HL-60/S4 treated with phorbol 12-myristate 13-acetate at 8.2 ng/mL for 4 days and 3 days (cell line): ENCODE data around the gene ASTN2.

Experiments
- in situ Hi-C: fragments of 300-500 bp; cut with MboI; formaldehyde crosslinking; loops from 2 replicates; pipeline ENCODE4 v1.15.0; 2022; ENCODE audit warnings: low sequenced_read_pairs

ASTN2 gene

GRCh38 chr9:116452227-116452626 lies 962.6 kb downstream of the ASTN2 start:
- in situ Hi-C loops, result no loop called here

DNA sequence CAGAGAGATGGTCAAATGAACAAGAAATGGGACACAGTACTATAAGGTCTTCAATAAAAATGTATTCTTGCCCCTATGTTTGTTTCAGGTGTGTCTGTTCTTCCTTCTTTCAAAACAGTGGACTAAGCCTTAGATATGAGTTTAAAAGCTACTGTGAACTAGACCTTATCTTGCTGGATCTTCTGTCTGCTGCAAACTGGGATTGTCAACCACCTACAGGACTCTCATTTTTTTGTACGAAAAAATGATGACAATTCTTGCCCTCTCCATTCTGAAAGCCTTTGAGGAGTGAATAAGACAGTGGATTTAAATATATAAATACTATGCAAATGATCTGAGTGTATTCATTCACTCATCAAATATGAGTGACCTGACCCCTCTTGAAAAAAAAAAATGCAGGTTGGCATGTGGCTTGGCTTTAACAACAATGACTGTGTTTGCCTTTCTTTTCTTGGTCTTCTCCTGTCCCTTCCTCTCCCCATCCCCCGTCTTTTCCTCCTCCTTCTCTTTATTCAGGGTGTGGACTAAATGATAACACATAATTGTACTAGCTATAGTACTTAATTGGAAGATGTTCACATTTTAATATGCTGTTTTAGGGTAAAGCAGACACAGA lies 963.2 kb downstream of the ASTN2 start:
- in situ Hi-C loops, result no loop called here

DNA sequence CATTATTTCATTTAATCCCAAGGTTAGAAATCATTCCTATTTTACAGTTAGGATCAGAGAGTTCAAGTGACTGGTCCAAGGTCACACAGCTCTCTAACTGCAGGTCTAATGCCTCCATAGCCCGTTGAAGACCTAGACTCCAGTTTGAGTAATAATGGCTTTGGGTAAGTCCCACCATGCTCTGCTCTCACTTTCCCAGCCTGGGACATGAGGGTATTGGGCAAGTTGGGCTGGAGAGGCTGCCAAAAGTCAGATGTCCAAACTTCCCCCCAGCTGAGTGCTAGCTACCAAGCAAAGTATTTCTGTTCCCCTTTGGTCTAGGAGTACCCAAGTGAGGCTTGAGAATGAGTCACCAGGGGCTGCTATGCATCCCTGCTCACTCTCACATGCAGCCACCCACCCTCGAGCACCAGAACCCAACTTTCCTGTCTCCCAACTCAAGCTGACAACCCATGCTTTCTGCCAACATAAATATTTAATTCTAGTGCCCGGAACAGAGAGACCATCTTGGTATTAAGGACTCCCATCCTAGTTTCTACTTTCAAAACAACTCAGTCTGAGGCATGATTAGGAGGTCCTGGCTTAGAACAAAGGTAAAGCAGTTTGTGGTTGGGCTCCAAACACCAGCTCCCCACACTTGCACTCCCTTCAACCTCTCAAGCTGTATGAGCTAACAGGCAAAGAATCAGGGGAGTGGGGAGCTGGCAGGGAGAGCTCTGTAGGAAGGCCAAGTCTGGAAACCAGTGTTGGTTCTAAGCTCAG lies 964.3 kb downstream of the ASTN2 start:
- in situ Hi-C loops, result no loop called here

DNA sequence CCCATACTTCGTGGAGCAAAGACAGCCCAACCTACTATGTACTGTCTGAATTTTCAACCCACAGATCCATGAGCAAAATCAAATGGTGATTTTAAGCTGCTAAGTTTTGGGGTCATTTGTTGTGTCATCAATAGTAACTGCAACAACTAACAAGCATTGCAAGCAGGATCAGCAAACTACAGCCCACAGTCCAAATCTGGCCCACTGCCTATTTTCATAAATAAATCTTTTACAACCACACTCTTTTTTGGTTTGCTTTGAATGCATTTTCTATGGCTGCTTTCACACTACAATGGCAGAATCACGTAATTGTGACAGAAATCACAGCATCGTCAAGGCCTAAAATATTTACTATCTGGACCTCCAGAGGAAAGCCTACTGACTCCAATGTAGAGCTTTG lies 964.9 kb downstream of the ASTN2 start:
- in situ Hi-C loops, result no loop called here

- in situ Hi-C loops, result no loop called here
These were observed 966.4 kb downstream of the ASTN2 start for GRCh38 chr9:116448431-116448830.

DNA sequence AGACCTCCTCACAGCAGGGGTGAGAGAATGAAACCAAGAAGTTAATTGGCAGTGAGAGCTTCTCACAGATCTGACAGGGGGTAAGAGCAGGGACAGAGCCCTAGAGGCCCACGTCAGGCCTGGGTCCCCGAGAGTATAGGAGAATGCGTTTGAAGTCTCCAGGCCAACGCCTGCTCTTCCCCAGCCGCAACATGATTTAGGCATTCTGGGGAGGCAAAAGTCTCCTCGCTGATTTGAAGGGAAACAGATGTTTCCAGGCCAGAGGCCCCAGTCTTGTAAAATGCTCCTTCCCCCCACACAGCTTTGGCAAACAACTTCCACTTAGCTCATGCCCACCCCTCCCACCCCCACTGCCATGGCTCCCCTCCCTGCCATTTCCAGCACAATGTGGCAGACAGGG lies 966.9 kb downstream of the ASTN2 start:
- in situ Hi-C loops, result no loop called here

GRCh38 chr9:116442528-116442927 lies 972.3 kb downstream of the ASTN2 start:
- in situ Hi-C loops, result no loop called here

GRCh38 chr9:116437411-116438370 lies 977.2 kb downstream of the ASTN2 start:
- in situ Hi-C loops, result no loop called here

GRCh38 chr9:116436121-116436520 lies 978.7 kb downstream of the ASTN2 start:
- in situ Hi-C loops, result no loop called here

DNA sequence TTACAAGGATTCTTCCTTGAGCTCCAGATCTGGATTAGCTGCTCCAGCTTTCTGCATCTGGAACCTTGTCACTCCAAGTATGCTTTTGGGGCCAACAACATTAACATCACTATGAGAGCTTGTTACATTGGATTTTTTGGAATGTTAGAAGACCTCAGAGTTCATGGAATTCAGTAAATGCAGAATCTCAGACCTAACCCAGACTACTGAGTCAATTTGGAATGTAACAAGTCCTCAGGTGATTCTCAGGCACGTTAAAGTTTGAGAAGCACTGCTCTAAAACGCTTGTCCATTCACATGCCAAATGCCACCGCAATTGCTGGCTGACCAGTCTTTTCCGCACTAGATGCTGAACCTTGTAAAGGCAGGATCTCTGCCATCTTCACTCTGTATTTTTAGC lies 979.2 kb downstream of the ASTN2 start:
- in situ Hi-C loops, result no loop called here

DNA sequence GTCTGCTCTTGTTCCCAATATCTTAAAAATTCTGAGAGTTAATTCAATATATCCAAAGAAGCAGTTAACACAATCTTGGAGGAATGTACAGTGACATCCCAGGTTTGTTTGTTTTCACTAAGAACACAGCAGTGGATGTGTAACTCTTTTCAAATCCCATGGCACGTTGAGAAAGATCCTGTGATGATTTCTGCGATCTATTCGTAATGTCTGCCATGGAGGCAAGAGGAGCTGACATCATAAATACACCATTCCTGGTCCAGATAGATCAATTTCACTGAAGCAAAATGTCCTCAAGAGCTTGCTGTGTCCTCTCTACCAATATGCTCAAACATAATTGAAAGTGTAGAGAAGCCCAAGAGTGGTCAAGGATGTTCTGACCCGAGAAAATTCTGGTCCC lies 980.5 kb downstream of the ASTN2 start:
- in situ Hi-C loops, result no loop called here

- in situ Hi-C loops, result no loop called here
These were observed 982.8 kb downstream of the ASTN2 start for GRCh38 chr9:116432051-116432450.

GRCh38 chr9:116430849-116431248 lies 984.0 kb downstream of the ASTN2 start:
- in situ Hi-C loops, result no loop called here

DNA sequence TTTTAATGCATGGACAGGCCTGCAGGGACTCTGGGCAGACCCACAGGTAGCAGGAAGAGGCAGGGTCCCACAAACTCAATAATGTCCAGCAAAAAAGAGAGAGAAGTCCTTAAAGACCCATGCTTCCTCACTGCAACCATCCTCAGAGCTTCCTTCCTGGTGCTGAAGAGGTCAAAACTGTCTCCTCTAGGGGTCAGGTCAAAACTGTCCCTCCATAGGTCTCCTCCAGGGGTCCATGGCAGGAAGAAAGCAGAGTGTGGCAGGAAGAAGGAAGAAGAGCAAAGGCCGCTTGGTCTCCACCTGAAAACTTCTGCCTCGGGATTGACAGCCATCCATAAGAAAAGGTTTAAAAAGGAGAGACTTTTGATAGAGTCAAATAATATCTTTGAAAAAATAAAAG lies 989.6 kb downstream of the ASTN2 start:
- in situ Hi-C loops, result no loop called here

GRCh38 chr9:116423149-116423548 lies 991.7 kb downstream of the ASTN2 start:
- in situ Hi-C loops, result no loop called here

DNA sequence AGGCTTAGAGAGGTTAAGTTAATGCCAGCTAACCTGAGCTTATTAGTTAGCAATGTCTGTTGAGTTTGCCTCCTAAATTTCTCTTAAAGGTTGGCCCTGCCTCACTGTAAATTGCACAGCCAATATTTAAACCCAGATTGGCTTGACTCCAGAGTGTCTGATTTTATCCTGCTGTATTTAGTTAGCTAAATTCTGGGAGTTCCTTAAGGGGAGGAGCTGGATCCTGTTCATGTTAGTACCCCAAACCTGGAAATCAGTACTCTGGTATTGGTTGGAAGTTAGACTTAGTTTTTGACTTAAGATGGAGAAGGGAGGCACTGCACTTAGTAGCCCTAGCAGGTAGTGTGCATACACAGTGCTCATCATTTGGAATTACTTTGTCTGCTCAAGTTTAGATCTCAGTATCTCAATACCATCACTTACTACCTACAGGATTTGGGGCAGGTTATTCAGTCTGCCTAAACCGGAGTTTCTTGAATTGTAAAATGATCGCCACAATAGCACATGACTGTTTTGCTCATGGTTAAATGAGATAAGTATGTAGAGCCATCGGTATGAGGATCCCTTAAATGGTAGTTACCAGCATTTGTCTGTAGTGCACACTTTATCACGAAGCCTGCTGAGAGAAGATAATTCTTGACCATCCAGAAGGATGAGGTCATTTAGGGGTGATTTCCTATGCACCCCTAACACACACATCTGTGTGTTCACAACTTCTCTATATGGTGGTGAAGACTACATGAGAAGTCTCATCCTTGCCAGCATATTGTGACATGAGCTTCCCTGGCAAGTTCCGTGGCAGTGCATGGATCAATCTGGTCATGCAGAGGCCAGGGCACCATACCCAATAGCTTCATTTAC lies 992.5 kb downstream of the ASTN2 start:
- in situ Hi-C loops, result no loop called here

DNA sequence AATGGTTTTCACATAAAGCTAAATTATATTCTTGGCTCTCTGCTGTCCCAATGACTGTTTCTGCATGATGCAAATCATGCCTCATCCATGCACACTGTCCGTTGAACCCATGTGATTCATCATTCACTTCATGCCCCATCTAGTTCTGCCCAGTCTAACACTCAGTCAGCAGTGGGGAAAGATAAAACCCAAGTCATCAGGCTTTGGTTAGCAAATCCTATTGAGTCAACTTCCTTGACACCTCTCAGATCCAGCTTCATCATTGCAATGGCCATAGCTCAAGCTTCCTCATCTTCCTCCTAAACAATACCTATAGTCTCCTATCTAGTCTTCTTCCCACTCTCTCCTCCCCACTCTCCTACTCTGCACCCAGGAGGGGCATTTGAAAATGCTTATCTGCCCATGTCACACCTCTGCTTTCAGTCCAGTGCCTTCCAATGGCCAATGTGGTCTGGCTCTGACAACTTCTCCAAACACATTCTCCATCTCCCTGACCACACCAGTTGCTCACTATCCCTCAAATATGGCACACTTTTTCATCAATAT lies 993.8 kb downstream of the ASTN2 start:
- in situ Hi-C loops, result no loop called here

- in situ Hi-C loops, result no loop called here
These were observed 995.7 kb downstream of the ASTN2 start for GRCh38 chr9:116419181-116419580.

GRCh38 chr9:116417464-116417863 lies 997.4 kb downstream of the ASTN2 start:
- in situ Hi-C loops, result no loop called here

DNA sequence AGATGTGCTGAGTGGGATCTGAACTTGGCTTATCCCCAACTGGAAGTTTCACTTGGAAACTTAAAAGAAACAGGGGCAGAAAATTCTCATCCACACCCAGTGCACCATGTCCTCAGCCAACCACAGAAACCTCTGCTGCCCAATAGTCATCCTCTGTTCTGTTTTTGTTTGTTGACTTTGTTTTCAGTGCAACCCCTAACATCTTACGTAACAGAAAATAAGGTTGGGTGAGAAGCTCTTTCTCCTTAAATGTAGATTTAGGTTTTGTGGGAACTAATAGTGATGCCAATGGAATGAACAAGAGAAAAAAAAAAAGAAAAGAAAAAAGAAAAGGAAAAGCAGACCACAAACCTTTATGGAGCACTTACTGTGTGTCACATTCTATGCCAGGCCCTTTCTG lies 998.4 kb downstream of the ASTN2 start:
- in situ Hi-C loops, result no loop called here
